WTC11 (cell line): ENCODE measurements around the gene FMR1NB.

Source experiments
- CREM ChIP-seq: sonication (generic); formaldehyde crosslinking; IDR thresholded peaks from 2 replicates; pipeline ENCODE4 v1.8.1; 2022; ENCODE audit warnings: mild to moderate bottlenecking, missing genetic modification reagents, moderate library complexity
- FOXK1 ChIP-seq: sonication (generic); formaldehyde crosslinking; IDR thresholded peaks from 2 replicates; pipeline ENCODE4 v1.8.0; 2022; ENCODE audit warnings: mild to moderate bottlenecking, moderate library complexity, missing genetic modification reagents
- NFYB ChIP-seq: sonication (generic); formaldehyde crosslinking; conservative IDR thresholded peaks from 2 replicates; pipeline ENCODE4 v1.8.0; 2022; ENCODE audit warnings: low read depth, missing genetic modification reagents
- NR3C1 ChIP-seq: sonication (generic); formaldehyde crosslinking; conservative IDR thresholded peaks from 2 replicates; pipeline ENCODE4 v1.8.1; 2023; ENCODE audit warnings: low read depth, mild to moderate bottlenecking, missing genetic modification reagents
- TP53 ChIP-seq: sonication (generic); formaldehyde crosslinking; IDR thresholded peaks from 2 replicates; pipeline ENCODE4 v1.8.1; 2023; ENCODE audit warnings: mild to moderate bottlenecking, missing genetic modification reagents
- TF ChIP-seq, protein P1 (sequence below): sonication (generic); formaldehyde crosslinking; IDR thresholded peaks from 2 replicates; pipeline ENCODE4 v1.8.1; 2023; ENCODE audit warnings: mild to moderate bottlenecking, missing genetic modification reagents, moderate library complexity
- TF ChIP-seq, protein P2 (sequence below): fragments of 200-600 bp; IDR thresholded peaks from 2 replicates; pipeline ENCODE4 v1.8.0; 2022; ENCODE audit warnings: antibody characterized with exemption
- TF ChIP-seq, protein P3 (sequence below): sonication (generic); formaldehyde crosslinking; conservative IDR thresholded peaks from 2 replicates; pipeline ENCODE4 v1.8.1; 2022; ENCODE audit warnings: mild to moderate bottlenecking, missing genetic modification reagents
- TF ChIP-seq, protein P4 (sequence below): sonication (generic); formaldehyde crosslinking; IDR thresholded peaks from 2 replicates; pipeline ENCODE4 v1.8.1; 2022; ENCODE audit warnings: low read depth, mild to moderate bottlenecking, moderate library complexity, missing genetic modification reagents, borderline replicate concordance

DNA sequence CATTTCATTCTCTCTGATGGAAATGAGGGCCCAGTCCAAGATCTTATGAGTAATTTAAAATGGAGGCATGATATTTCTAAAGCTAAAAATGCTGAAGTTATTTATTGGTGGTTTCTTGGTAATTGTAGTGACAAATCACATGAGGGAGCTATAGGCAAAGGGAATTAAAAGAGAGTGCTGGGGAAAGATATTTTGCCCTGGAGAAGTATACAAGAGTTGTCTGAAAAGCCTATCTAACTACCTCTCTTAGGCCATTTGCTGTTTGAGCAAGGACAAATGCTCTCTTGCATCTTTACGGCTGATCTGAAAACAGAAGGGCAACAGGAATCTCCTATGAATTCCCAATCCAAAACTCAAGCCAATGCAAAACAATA, 89.4 kb downstream of the FMR1NB start:
- TF ChIP-seq CREM (CRISPR knock-in tag): no peak
- TF ChIP-seq, protein P1, sequence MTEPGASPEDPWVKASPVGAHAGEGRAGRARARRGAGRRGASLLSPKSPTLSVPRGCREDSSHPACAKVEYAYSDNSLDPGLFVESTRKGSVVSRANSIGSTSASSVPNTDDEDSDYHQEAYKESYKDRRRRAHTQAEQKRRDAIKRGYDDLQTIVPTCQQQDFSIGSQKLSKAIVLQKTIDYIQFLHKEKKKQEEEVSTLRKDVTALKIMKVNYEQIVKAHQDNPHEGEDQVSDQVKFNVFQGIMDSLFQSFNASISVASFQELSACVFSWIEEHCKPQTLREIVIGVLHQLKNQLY: no peak
- no peak for TF ChIP-seq NFYB (CRISPR knock-in tag)
- TF ChIP-seq, protein P2, sequence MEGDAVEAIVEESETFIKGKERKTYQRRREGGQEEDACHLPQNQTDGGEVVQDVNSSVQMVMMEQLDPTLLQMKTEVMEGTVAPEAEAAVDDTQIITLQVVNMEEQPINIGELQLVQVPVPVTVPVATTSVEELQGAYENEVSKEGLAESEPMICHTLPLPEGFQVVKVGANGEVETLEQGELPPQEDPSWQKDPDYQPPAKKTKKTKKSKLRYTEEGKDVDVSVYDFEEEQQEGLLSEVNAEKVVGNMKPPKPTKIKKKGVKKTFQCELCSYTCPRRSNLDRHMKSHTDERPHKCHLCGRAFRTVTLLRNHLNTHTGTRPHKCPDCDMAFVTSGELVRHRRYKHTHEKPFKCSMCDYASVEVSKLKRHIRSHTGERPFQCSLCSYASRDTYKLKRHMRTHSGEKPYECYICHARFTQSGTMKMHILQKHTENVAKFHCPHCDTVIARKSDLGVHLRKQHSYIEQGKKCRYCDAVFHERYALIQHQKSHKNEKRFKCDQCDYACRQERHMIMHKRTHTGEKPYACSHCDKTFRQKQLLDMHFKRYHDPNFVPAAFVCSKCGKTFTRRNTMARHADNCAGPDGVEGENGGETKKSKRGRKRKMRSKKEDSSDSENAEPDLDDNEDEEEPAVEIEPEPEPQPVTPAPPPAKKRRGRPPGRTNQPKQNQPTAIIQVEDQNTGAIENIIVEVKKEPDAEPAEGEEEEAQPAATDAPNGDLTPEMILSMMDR: no peak
- no peak for TF ChIP-seq TP53 (CRISPR knock-in tag)
- TF ChIP-seq, protein P3, sequence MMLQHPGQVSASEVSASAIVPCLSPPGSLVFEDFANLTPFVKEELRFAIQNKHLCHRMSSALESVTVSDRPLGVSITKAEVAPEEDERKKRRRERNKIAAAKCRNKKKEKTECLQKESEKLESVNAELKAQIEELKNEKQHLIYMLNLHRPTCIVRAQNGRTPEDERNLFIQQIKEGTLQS (CRISPR knock-in tag): no peak
- no peak for TF ChIP-seq FOXK1 (CRISPR knock-in tag)
- TF ChIP-seq NR3C1: no peak
- TF ChIP-seq, protein P4, sequence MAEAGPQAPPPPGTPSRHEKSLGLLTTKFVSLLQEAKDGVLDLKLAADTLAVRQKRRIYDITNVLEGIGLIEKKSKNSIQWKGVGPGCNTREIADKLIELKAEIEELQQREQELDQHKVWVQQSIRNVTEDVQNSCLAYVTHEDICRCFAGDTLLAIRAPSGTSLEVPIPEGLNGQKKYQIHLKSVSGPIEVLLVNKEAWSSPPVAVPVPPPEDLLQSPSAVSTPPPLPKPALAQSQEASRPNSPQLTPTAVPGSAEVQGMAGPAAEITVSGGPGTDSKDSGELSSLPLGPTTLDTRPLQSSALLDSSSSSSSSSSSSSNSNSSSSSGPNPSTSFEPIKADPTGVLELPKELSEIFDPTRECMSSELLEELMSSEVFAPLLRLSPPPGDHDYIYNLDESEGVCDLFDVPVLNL (CRISPR knock-in tag): no peak
